Astrocyte (in vitro differentiated cells and primary cell): ENCODE measurements around the gene FBXL7.

Experiments
- EZH2 ChIP-seq: IDR thresholded peaks from 2 replicates; pipeline ENCODE4 v1.6.1; 2012; ENCODE audit warnings: mild to moderate bottlenecking, low read length, inconsistent platforms; ENCODE audit not compliant: insufficient read depth
- TF ChIP-seq, protein P1 (sequence below): IDR thresholded peaks from 2 replicates; pipeline ENCODE4 v1.5.1; 2011; ENCODE audit warnings: low read depth, mild to moderate bottlenecking, inconsistent platforms, low read length, moderate library complexity; ENCODE audit not compliant: insufficient read depth

DNA sequence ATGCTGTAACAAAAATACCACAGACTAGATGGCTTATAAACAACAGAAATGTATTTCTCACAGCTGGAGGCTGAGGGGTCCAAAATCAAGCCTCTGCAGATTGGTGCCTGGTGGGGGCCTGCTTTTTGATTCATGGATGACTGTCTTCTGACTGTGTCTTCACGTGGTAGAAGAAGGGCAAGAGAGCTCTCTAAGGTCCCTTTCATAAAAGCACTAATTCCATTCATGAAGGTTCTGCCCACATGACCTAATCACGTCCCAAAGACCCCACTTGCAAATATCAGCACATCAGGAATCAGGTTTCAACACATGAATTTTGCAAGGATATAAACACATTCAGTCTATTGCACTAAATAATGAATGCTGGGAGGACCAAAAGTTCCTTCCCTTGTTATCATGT, 401.2 kb downstream of the FBXL7 start:
- TF ChIP-seq, protein P1, sequence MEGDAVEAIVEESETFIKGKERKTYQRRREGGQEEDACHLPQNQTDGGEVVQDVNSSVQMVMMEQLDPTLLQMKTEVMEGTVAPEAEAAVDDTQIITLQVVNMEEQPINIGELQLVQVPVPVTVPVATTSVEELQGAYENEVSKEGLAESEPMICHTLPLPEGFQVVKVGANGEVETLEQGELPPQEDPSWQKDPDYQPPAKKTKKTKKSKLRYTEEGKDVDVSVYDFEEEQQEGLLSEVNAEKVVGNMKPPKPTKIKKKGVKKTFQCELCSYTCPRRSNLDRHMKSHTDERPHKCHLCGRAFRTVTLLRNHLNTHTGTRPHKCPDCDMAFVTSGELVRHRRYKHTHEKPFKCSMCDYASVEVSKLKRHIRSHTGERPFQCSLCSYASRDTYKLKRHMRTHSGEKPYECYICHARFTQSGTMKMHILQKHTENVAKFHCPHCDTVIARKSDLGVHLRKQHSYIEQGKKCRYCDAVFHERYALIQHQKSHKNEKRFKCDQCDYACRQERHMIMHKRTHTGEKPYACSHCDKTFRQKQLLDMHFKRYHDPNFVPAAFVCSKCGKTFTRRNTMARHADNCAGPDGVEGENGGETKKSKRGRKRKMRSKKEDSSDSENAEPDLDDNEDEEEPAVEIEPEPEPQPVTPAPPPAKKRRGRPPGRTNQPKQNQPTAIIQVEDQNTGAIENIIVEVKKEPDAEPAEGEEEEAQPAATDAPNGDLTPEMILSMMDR, result no peak
- TF ChIP-seq EZH2, result no peak
